Liver (tissue), 9 donors: ENCODE measurements around the gene CACNA2D1. TPM values are rescaled to one million over a fixed set of nuclear protein-coding genes. Genes with fewer than 3 reads are reported as not detected.

ENCODE experiments used
- DNase-seq: peaks from one replicate; pipeline ENCODE4 v3.0.0-alpha.2; 2017; ENCODE audit warnings: low spot score
- H3K27ac ChIP-seq, 2 donors: one replicate each; pipeline ENCODE4 v1.7.0; 2013; ENCODE audit warnings: inconsistent platforms in 2 of 2, low read length in 2 of 2, control low read depth in 1 of 2, low read depth in 1 of 2, mild to moderate bottlenecking in 1 of 2
- H3K27me3 ChIP-seq, 4 donors: one replicate each; pipeline versions ENCODE4 v1.6.1 to v1.7.0; 2013; ENCODE audit warnings: low read length in 3 of 4, inconsistent platforms in 1 of 4, mild to moderate bottlenecking in 1 of 4, moderate library complexity in 1 of 4; ENCODE audit not compliant: control insufficient read depth in 4 of 4, insufficient read depth in 4 of 4
- H3K36me3 ChIP-seq, 4 donors: one replicate each; pipeline versions ENCODE4 v1.6.1 to v1.7.0; 2013; ENCODE audit warnings: low read length in 3 of 4, mild to moderate bottlenecking in 3 of 4, low read depth in 1 of 4, moderate library complexity in 1 of 4; ENCODE audit not compliant: control insufficient read depth in 4 of 4, insufficient read depth in 3 of 4
- H3K4me1 ChIP-seq, 4 donors: one replicate each; pipeline versions ENCODE4 v1.6.1 to v1.7.0; 2013; ENCODE audit warnings: low read length in 3 of 4, mild to moderate bottlenecking in 3 of 4, moderate library complexity in 1 of 4; ENCODE audit not compliant: control insufficient read depth in 4 of 4, insufficient read depth in 4 of 4
- H3K4me3 ChIP-seq, 3 donors: one replicate each; pipeline versions ENCODE4 v1.6.1 to v1.7.0; 2013; ENCODE audit warnings: low read length in 3 of 3, control low read depth in 1 of 3, low read depth in 1 of 3, mild to moderate bottlenecking in 1 of 3
- H3K9ac ChIP-seq, 2 donors: one replicate each; pipeline ENCODE4 v1.7.0; 2013; ENCODE audit warnings: low read length in 2 of 2, mild to moderate bottlenecking in 2 of 2, moderate library complexity in 2 of 2, control low read depth in 1 of 2, low read depth in 1 of 2
- H3K9me3 ChIP-seq, 4 donors: one replicate each; pipeline versions ENCODE4 v1.6.1 to v1.7.0; 2013; ENCODE audit warnings: low read length in 3 of 4; ENCODE audit not compliant: control insufficient read depth in 4 of 4
- EGR1 ChIP-seq, 2 donors: IDR thresholded peaks; 2 replicates each; pipeline ENCODE4 v1.6.1; 2016 to 2018; ENCODE audit warnings: antibody characterized with exemption in 2 of 2, low read depth in 2 of 2
- FOXA1 ChIP-seq: IDR thresholded peaks from 2 replicates; pipeline ENCODE4 v1.6.1; 2016; ENCODE audit warnings: antibody characterized with exemption
- JUND ChIP-seq, 2 donors: IDR thresholded peaks; 2 replicates each; pipeline ENCODE4 v1.6.1; 2016; ENCODE audit warnings: antibody characterized with exemption in 2 of 2
- YY1 ChIP-seq: IDR thresholded peaks from 2 replicates; pipeline ENCODE4 v1.6.1; 2016; ENCODE audit warnings: antibody characterized with exemption, mild to moderate bottlenecking
- WGBS: extraction: QIAGEN DNeasy Blood & Tissue Kit; methylation state at CpG from one replicate; pipeline ENCODE4 v1.1.7; 2013; 5-methylcytosine and 5-hydroxymethylcytosine counted together
- polyA plus RNA-seq, 2 donors: library from polyadenylated mRNA; stranded (reverse) in 1 of 2; unstranded in 1 of 2; fragments of 200-250 nt in 1 of 2; fragments of >200 nt in 1 of 2; fragmentation: Nextera tagmentation in 1 of 2; extraction: Ambion mirVana in 1 of 2; gene quantifications; one replicate each; pipeline versions ENCODE4 v1.2.1 to v1.2.3, GENCODE V29; 2013 to 2015
- total RNA-seq, 2 donors: library from RNA; depleted of rRNA; stranded (reverse); fragments of >200 nt; gene quantifications; one replicate each; pipeline ENCODE4 v1.2.3, GENCODE V29; 2014
- TF ChIP-seq, protein P1 (sequence below): IDR thresholded peaks from 2 replicates; pipeline ENCODE4 v1.6.1; 2016; ENCODE audit warnings: antibody characterized with exemption, mild to moderate bottlenecking
- TF ChIP-seq, protein P2 (sequence below): fragments of 150-350 bp; IDR thresholded peaks from 2 replicates; pipeline ENCODE4 v1.5.1; 2017; ENCODE audit warnings: improper control_type of control experiment, low read depth, low read length; ENCODE audit not compliant: missing input control
- donor health status: healthy.
- donor health status: healthy.
- donor health status: healthy.
- donor health status: healthy.
- donor health status: healthy.

Gene CACNA2D1
- total and polyA plus RNA-seq, 4 donors = 0.42 to 2.3 (median 0.94) TPM

DNA sequence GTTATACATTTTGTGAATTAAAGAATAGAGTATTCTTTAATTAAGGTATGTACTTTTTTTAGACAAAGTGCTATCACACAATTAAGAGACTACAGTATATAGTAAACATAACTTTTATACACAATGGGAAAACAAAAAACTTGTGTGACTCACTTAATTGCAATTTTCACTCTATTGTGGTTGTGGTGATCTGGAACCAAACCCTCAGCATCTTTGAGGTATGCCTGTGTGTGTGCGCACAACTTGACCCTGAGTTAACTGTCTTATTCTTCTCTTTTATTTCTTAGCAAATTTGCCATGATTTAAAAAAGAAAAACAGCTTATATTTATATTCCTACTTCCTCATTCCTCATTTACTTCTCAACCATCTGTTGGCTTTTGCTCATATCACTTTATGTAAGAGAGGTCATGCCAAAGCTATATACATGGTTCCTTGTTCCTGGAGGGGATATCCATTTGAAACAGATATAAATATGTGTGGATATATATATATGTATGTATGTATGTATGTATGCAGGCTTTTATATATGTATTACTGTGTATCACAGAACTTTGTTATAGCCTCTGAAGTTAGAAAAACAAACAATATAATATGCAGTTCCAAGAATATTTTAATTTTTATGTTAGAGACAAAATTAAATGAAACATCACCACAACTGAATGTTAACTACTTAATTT, 414.2 kb downstream of the CACNA2D1 start (continued):
- TF ChIP-seq, protein P1, sequence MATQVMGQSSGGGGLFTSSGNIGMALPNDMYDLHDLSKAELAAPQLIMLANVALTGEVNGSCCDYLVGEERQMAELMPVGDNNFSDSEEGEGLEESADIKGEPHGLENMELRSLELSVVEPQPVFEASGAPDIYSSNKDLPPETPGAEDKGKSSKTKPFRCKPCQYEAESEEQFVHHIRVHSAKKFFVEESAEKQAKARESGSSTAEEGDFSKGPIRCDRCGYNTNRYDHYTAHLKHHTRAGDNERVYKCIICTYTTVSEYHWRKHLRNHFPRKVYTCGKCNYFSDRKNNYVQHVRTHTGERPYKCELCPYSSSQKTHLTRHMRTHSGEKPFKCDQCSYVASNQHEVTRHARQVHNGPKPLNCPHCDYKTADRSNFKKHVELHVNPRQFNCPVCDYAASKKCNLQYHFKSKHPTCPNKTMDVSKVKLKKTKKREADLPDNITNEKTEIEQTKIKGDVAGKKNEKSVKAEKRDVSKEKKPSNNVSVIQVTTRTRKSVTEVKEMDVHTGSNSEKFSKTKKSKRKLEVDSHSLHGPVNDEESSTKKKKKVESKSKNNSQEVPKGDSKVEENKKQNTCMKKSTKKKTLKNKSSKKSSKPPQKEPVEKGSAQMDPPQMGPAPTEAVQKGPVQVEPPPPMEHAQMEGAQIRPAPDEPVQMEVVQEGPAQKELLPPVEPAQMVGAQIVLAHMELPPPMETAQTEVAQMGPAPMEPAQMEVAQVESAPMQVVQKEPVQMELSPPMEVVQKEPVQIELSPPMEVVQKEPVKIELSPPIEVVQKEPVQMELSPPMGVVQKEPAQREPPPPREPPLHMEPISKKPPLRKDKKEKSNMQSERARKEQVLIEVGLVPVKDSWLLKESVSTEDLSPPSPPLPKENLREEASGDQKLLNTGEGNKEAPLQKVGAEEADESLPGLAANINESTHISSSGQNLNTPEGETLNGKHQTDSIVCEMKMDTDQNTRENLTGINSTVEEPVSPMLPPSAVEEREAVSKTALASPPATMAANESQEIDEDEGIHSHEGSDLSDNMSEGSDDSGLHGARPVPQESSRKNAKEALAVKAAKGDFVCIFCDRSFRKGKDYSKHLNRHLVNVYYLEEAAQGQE = no peak
- TF ChIP-seq YY1 = no peak
- no peak for TF ChIP-seq EGR1 (IDR thresholded peaks at IDR 0.05; ENCODE audit: low read depth in 2 of 2)

DNA sequence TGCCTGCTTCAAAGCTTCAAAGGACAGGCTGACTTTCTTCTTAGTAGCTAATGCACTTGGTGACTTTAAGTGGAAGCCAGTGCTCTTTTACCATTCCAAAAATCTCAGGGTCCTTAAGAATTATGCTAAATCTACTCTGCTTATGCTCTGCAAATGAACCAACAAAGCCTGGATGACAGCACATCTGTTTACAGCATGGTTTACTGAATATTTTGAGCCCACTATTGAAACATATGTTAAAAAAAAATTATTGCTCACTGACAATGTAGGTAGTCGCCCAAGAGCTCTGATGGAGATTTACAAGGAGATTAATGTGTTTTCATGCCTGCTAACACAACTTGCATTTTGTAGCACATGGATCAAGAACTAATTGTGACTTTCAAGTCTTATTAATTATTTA, 415.5 kb downstream of the CACNA2D1 start:
- H3K4me1 ChIP-seq = no peaks in the 10 kb centered on the region
- no peak for DNase-seq
- H3K36me3 ChIP-seq = no peaks in the 10 kb centered on the region
- H3K27ac ChIP-seq = no peak overlapping the region
- TF ChIP-seq, protein P2, sequence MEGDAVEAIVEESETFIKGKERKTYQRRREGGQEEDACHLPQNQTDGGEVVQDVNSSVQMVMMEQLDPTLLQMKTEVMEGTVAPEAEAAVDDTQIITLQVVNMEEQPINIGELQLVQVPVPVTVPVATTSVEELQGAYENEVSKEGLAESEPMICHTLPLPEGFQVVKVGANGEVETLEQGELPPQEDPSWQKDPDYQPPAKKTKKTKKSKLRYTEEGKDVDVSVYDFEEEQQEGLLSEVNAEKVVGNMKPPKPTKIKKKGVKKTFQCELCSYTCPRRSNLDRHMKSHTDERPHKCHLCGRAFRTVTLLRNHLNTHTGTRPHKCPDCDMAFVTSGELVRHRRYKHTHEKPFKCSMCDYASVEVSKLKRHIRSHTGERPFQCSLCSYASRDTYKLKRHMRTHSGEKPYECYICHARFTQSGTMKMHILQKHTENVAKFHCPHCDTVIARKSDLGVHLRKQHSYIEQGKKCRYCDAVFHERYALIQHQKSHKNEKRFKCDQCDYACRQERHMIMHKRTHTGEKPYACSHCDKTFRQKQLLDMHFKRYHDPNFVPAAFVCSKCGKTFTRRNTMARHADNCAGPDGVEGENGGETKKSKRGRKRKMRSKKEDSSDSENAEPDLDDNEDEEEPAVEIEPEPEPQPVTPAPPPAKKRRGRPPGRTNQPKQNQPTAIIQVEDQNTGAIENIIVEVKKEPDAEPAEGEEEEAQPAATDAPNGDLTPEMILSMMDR = no peak
- TF ChIP-seq EGR1 (IDR thresholded peaks at IDR 0.05; ENCODE audit: low read depth in 2 of 2) (no peak), FOXA1 (no peak)
- TF ChIP-seq, protein P1 = no peak
- no peaks in the 10 kb centered on the region for H3K27me3 ChIP-seq
- no peaks in the 10 kb centered on the region for H3K9me3 ChIP-seq
- H3K9ac ChIP-seq = no peak overlapping the region
- no peak overlapping the region for H3K4me3 ChIP-seq
- WGBS = 83% methylated on average over 1 of the region's 1 CpG

DNA sequence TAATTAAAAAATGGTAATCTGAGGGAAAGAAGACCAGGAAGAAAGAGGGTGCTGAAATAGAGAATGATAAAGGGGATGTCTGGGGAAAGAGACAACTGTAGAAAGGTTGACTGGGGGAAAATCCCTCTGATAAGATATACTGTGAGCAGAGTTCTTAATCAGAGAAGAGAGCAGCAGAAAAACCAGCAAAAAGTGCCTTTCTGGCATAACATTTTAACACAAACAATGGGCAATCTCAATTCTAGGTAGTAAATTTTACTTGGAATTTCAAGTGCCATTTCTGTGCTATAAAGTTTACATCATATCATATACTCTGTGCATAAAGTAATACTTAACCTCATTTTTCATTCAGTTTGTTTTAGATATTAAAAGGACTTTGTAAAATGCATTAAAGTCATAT, 421.9 kb downstream of the CACNA2D1 start:
- Histone ChIP-seq H3K36me3 (no peaks in the 10 kb centered on the region), H3K27me3 (no peaks in the 10 kb centered on the region), H3K4me1 (no peaks in the 10 kb centered on the region), H3K9me3 (no peaks in the 10 kb centered on the region), H3K4me3 (no peak overlapping the region), H3K9ac (no peak overlapping the region), H3K27ac (no peak overlapping the region)
- no peak for TF ChIP-seq JUND (IDR thresholded peaks at IDR 0.05)
- DNase-seq = no peak
